HepG2 (cell line): ENCODE data around the gene TMEM63C. TPM values are rescaled to one million over a fixed set of nuclear protein-coding genes. Genes with fewer than 3 reads are reported as not detected.

Experiments
- ATAC-seq: fragments of 200-7000 bp; cut with Tn5 transposase; 3 replicates; pipeline ENCODE4 v1.9.1; 2020; ENCODE audit warnings: mild to moderate bottlenecking, moderate library complexity
- BruUV-seq: library from RNA; stranded (reverse); fragments of 400-500 nt; replicated peaks from 2 replicates; lab custom pipeline; 2021; lab: Mats Ljungman, UMichigan
- CTCF ChIA-PET: fragments of 300-600 bp; formaldehyde crosslinking; extraction: SDS; loops from one replicate; lab custom pipeline; 2021; ENCODE audit warnings: low total read pairs, inconsistent platforms, low intra/inter-chr PET ratio; lab: Yijun Ruan, JAX
- POLR2A ChIA-PET: fragments of 350-600 bp; sonication (Branson Sonifier 250); formaldehyde crosslinking; loops from one replicate; lab custom pipeline; 2020; ENCODE audit warnings: antibody characterized with exemption, inconsistent platforms; lab: Yijun Ruan, JAX
- DNase-seq: peaks from one replicate; pipeline ENCODE4 v3.0.0-alpha.2; 2015; ENCODE audit warnings: low spot score
- FAIRE-seq: peaks from 3 replicates; lab custom pipeline; 2011; peaks lifted over from hg19 to GRCh38; lab: Jason Lieb, UNC
- H2AFZ ChIP-seq: one replicate; pipeline ENCODE4 v1.6.1; 2011; ENCODE audit warnings: low read length, inconsistent platforms
- H3K27ac ChIP-seq: fragments of 300-600 bp; 3 replicates; pipeline ENCODE4 v1.8.0; 2011; ENCODE audit warnings: mixed run types, mild to moderate bottlenecking, mixed read lengths, low read length, inconsistent platforms; ENCODE audit not compliant: insufficient read depth; ENCODE audit errors: extremely low read length
- H3K27me3 ChIP-seq, 2 experiments: fragments of 200-600 bp in 1 of 2; 2 replicates in 1 of 2; 3 replicates in 1 of 2; pipeline versions ENCODE4 v1.6.0 to v1.8.0; 2011; ENCODE audit warnings: low read length in 2 of 2, mild to moderate bottlenecking in 2 of 2, moderate library complexity in 2 of 2, inconsistent platforms in 1 of 2; ENCODE audit not compliant: insufficient read depth in 2 of 2, control insufficient read depth in 1 of 2
- H3K36me3 ChIP-seq, 2 experiments: fragments of 200-600 bp in 1 of 2; replicated peaks in 1 of 2; 2 replicates in 1 of 2; 3 replicates in 1 of 2; pipeline versions ENCODE4 v1.5.1 to v1.8.0; 2011; ENCODE audit warnings: low read length in 2 of 2, inconsistent platforms in 1 of 2; ENCODE audit not compliant: insufficient read depth in 2 of 2, control insufficient read depth in 1 of 2
- H3K4me1 ChIP-seq: 2 replicates; pipeline ENCODE4 v1.5.1; 2012; ENCODE audit warnings: low read length, inconsistent platforms; ENCODE audit not compliant: insufficient read depth
- H3K4me2 ChIP-seq: 2 replicates; pipeline ENCODE4 v1.6.0; 2011; ENCODE audit warnings: low read depth, low read length, inconsistent platforms
- H3K4me3 ChIP-seq, 3 experiments: fragments of 200-600 bp in 1 of 3; sonication (generic), shearing (Covaris generic) in 1 of 3; replicated peaks in 1 of 3; 2 replicates each; pipeline ENCODE4 v1.5.1; 2011 to 2016; ENCODE audit warnings: low read length in 3 of 3, inconsistent platforms in 2 of 3, low read depth in 2 of 3, mild to moderate bottlenecking in 2 of 3, control low read depth in 1 of 3, mixed read lengths in 1 of 3; ENCODE audit not compliant: insufficient read depth in 1 of 3
- H3K79me2 ChIP-seq: one replicate; pipeline ENCODE4 v1.6.1; 2011; ENCODE audit warnings: low read length, inconsistent platforms; ENCODE audit not compliant: insufficient read depth
- H3K9ac ChIP-seq: 2 replicates; pipeline ENCODE4 v1.6.0; 2011; ENCODE audit warnings: mild to moderate bottlenecking, low read depth, low read length, inconsistent platforms; ENCODE audit not compliant: insufficient read depth
- H3K9me3 ChIP-seq: 2 replicates; pipeline ENCODE4 v1.5.1; 2012; ENCODE audit warnings: mild to moderate bottlenecking, low read length
- H4K20me1 ChIP-seq: 2 replicates; pipeline ENCODE4 v1.6.0; 2011; ENCODE audit warnings: inconsistent platforms, mild to moderate bottlenecking, low read length, moderate library complexity; ENCODE audit not compliant: insufficient read depth
- MTF1 ChIP-seq: sonication (generic); formaldehyde crosslinking; IDR thresholded peaks from 2 replicates; pipeline ENCODE4 v1.5.0; 2020; ENCODE audit warnings: missing genetic modification reagents
- SNAI1 ChIP-seq: sonication (generic); formaldehyde crosslinking; IDR thresholded peaks from 2 replicates; pipeline ENCODE4 v1.5.0; 2020; ENCODE audit warnings: mild to moderate bottlenecking, missing genetic modification reagents, borderline replicate concordance
- ZBTB3 ChIP-seq: sonication (generic); formaldehyde crosslinking; IDR thresholded peaks from 2 replicates; pipeline ENCODE4 v1.4.0; 2020; ENCODE audit warnings: low read depth, mild to moderate bottlenecking, moderate library complexity, missing genetic modification reagents, borderline replicate concordance
- ZBTB38 ChIP-seq: sonication (generic); formaldehyde crosslinking; IDR thresholded peaks from 2 replicates; pipeline ENCODE4 v1.5.1; 2020; ENCODE audit warnings: mild to moderate bottlenecking, missing genetic modification reagents
- ZNF138 ChIP-seq: sonication (generic); formaldehyde crosslinking; IDR thresholded peaks from 2 replicates; pipeline ENCODE4 v1.5.0; 2020; ENCODE audit warnings: mild to moderate bottlenecking, low read depth, missing genetic modification reagents
- WGBS: methylation state at CpG from one replicate; pipeline ENCODE4 v1.1.6; 2017; ENCODE audit warnings: low lambda C conversion rate; 5-methylcytosine and 5-hydroxymethylcytosine counted together
- in situ Hi-C: cut with HindIII; loops from 2 replicates; pipeline ENCODE4 v1.10.0; 2017; ENCODE audit warnings: low pct_unique_long_range_greater_than_20kb; ENCODE audit not compliant: extremely low pct_ligation_motif_present
- intact Hi-C: fragments of 100-400 bp; cut with micrococcal nuclease; formaldehyde crosslinking; loops from one replicate; pipeline ENCODE4 v1.10.0; 2022; ENCODE audit not compliant: unreplicated experiment
- polyA plus RNA-seq, 8 experiments: library from polyadenylated mRNA; depleted of rRNA in 3 of 8; stranded (reverse) in 7 of 8; unstranded in 1 of 8; fragments of >200 nt; fragmentation: Illumina TruSeq in 4 of 8; extraction: Trizol in 4 of 8; gene quantifications; 2 replicates each; pipeline versions ENCODE4 v1.2.1 to v1.2.3, GENCODE V29; 2011 to 2016; ENCODE audit warnings: low read depth in 4 of 8, missing spikeins in 1 of 8, mixed read lengths in 1 of 8; ENCODE audit not compliant: insufficient read depth in 1 of 8
- total RNA-seq, 5 experiments: library from RNA; depleted of rRNA; stranded (reverse); fragments of >200 nt; fragmentation: Illumina TruSeq; extraction: Trizol; gene quantifications; 2 replicates each; pipeline ENCODE4 v1.2.3, GENCODE V29; 2016; ENCODE audit warnings: low read depth in 1 of 5
- TF ChIP-seq, protein P1 (sequence below): sonication (generic); formaldehyde crosslinking; IDR thresholded peaks from 2 replicates; pipeline ENCODE4 v1.8.0; 2022; ENCODE audit warnings: mild to moderate bottlenecking, missing genetic modification reagents
- TF ChIP-seq, protein P2 (sequence below): sonication (generic); formaldehyde crosslinking; conservative IDR thresholded peaks from 2 replicates; pipeline ENCODE4 v1.8.0; 2022; ENCODE audit warnings: missing genetic modification reagents
- TF ChIP-seq, protein P3 (sequence below): sonication (generic); IDR thresholded peaks from 2 replicates; pipeline ENCODE4 v1.6.1; 2016; ENCODE audit warnings: low read depth, borderline replicate concordance
- TF ChIP-seq, protein P4 (sequence below): IDR thresholded peaks from 2 replicates; pipeline ENCODE4 v1.4.0; 2020; ENCODE audit warnings: mild to moderate bottlenecking, missing genetic modification reagents
- TF ChIP-seq, protein P5 (sequence below): sonication (generic); formaldehyde crosslinking; IDR thresholded peaks from 2 replicates; pipeline ENCODE4 v1.8.1; 2023; ENCODE audit warnings: missing genetic modification reagents, mild to moderate bottlenecking, borderline replicate concordance

Gene TMEM63C
- total and polyA plus RNA-seq, 2 of the 13 experiments (the other 11 are each of a cell fraction or from before 2014, with no cell fraction given) = 0.17 to 0.27 TPM

DNA sequence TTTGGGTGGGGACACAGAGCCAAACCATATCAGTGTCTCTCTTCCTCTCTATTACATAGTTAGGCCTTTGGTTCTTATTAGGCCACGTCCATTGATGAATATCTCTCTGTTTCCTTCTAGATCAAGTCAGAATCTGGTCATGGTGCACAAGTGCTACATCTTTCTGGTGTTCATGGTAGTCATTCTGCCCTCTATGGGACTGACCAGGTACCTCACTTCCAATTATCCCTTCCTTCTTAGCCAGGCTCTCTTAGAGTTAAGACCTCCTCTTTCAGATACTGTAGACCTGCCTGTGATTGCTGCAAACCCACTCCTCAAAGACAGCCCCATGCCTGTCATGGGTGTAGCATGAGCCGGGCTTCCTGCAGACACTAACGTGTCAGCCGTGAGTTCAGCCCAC is 64.2 kb downstream of the TMEM63C start:
- 36% methylated on average over 4 of the region's 4 CpGs for WGBS
- H3K79me2 ChIP-seq = no peaks in the 10 kb centered on the region
- ATAC-seq (peak; percentile 41; the same call in 1 of the 3 replicates), FAIRE-seq (no peak), DNase-seq (no peak)
- no TSS peak for BruUV-seq
- H3K4me2 ChIP-seq = no peak overlapping the region
- intact Hi-C loops = no loop called here
- no peaks in the 10 kb centered on the region for H3K9me3 ChIP-seq
- POLR2A ChIA-PET = no interaction called here
- TF ChIP-seq, protein P1, sequence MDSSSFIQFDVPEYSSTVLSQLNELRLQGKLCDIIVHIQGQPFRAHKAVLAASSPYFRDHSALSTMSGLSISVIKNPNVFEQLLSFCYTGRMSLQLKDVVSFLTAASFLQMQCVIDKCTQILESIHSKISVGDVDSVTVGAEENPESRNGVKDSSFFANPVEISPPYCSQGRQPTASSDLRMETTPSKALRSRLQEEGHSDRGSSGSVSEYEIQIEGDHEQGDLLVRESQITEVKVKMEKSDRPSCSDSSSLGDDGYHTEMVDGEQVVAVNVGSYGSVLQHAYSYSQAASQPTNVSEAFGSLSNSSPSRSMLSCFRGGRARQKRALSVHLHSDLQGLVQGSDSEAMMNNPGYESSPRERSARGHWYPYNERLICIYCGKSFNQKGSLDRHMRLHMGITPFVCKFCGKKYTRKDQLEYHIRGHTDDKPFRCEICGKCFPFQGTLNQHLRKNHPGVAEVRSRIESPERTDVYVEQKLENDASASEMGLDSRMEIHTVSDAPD = no peak
- no peak for TF ChIP-seq SNAI1 (CRISPR knock-in tag)
- TF ChIP-seq, protein P2, sequence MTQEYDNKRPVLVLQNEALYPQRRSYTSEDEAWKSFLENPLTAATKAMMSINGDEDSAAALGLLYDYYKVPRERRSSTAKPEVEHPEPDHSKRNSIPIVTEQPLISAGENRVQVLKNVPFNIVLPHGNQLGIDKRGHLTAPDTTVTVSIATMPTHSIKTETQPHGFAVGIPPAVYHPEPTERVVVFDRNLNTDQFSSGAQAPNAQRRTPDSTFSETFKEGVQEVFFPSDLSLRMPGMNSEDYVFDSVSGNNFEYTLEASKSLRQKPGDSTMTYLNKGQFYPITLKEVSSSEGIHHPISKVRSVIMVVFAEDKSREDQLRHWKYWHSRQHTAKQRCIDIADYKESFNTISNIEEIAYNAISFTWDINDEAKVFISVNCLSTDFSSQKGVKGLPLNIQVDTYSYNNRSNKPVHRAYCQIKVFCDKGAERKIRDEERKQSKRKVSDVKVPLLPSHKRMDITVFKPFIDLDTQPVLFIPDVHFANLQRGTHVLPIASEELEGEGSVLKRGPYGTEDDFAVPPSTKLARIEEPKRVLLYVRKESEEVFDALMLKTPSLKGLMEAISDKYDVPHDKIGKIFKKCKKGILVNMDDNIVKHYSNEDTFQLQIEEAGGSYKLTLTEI (CRISPR knock-in tag) = no peak
- TF ChIP-seq MTF1 (CRISPR knock-in tag) = no peak
- TF ChIP-seq, protein P3, sequence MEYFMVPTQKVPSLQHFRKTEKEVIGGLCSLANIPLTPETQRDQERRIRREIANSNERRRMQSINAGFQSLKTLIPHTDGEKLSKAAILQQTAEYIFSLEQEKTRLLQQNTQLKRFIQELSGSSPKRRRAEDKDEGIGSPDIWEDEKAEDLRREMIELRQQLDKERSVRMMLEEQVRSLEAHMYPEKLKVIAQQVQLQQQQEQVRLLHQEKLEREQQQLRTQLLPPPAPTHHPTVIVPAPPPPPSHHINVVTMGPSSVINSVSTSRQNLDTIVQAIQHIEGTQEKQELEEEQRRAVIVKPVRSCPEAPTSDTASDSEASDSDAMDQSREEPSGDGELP = no peak
- TF ChIP-seq, protein P4, sequence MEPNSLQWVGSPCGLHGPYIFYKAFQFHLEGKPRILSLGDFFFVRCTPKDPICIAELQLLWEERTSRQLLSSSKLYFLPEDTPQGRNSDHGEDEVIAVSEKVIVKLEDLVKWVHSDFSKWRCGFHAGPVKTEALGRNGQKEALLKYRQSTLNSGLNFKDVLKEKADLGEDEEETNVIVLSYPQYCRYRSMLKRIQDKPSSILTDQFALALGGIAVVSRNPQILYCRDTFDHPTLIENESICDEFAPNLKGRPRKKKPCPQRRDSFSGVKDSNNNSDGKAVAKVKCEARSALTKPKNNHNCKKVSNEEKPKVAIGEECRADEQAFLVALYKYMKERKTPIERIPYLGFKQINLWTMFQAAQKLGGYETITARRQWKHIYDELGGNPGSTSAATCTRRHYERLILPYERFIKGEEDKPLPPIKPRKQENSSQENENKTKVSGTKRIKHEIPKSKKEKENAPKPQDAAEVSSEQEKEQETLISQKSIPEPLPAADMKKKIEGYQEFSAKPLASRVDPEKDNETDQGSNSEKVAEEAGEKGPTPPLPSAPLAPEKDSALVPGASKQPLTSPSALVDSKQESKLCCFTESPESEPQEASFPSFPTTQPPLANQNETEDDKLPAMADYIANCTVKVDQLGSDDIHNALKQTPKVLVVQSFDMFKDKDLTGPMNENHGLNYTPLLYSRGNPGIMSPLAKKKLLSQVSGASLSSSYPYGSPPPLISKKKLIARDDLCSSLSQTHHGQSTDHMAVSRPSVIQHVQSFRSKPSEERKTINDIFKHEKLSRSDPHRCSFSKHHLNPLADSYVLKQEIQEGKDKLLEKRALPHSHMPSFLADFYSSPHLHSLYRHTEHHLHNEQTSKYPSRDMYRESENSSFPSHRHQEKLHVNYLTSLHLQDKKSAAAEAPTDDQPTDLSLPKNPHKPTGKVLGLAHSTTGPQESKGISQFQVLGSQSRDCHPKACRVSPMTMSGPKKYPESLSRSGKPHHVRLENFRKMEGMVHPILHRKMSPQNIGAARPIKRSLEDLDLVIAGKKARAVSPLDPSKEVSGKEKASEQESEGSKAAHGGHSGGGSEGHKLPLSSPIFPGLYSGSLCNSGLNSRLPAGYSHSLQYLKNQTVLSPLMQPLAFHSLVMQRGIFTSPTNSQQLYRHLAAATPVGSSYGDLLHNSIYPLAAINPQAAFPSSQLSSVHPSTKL (CRISPR knock-in tag) = no peak
- TF ChIP-seq ZBTB38 (CRISPR knock-in tag) = no peak
- TF ChIP-seq, protein P5, sequence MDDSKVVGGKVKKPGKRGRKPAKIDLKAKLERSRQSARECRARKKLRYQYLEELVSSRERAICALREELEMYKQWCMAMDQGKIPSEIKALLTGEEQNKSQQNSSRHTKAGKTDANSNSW (CRISPR knock-in tag) = no peak
- TF ChIP-seq ZNF138 = no peak
- no peak for TF ChIP-seq ZBTB3 (CRISPR knock-in tag)
- no peak overlapping the region for H3K4me3 ChIP-seq
- in situ Hi-C loops = no loop called here
- H3K4me1 ChIP-seq = no peaks in the 10 kb centered on the region
- H3K9ac ChIP-seq = no peak overlapping the region
- H2AFZ ChIP-seq = no peak overlapping the region
- no peak overlapping the region for H3K27ac ChIP-seq
- CTCF ChIA-PET = no interaction called here
- no peaks in the 10 kb centered on the region for H4K20me1 ChIP-seq
- no peaks in the 10 kb centered on the region for H3K27me3 ChIP-seq
- H3K36me3 ChIP-seq = no peaks in the 10 kb centered on the region
